GM19238 (cell line): Measurements from ENCODE around the gene ITIH5.
"Not testable (repeated sequence)": the region's sequence is repeated elsewhere in the genome, so short reads cannot be mapped to it uniquely, and the experiment has no call there.

Experiments
- DNase-seq: peaks from one replicate; pipeline ENCODE4 v3.0.0; 2011; ENCODE audit warnings: low spot score; ENCODE audit not compliant: insufficient read length

ITIH5 gene

GRCh38 chr10:7666253-7667023 is at the start of gene ITIH5:
Gene ITIH5, minus strand, starts transcription at chr10:7666966. Its CDS starts 74 bp downstream, at chr10:7666892.
- no peak for DNase-seq

DNA sequence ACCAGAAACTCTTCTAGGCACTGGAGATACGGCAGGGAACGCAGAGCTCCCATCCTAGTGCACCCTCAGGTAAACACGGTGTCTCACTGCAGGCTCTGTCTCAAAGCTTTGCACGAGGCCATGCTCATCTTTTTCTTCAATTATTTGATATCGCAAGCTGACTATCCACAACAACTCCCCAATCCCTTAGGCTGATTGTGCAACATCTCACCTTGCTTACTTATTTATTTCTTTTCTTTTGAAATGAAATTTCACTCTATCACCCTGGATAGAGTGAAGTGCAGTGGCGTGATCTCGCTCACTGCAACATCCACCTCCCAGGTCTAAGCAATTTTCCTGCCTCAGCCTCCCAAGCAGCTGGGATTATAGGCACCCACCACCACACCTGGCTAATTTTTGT is 48.7 kb upstream of the ITIH5 start:
- DNase-seq = no peak

DNA sequence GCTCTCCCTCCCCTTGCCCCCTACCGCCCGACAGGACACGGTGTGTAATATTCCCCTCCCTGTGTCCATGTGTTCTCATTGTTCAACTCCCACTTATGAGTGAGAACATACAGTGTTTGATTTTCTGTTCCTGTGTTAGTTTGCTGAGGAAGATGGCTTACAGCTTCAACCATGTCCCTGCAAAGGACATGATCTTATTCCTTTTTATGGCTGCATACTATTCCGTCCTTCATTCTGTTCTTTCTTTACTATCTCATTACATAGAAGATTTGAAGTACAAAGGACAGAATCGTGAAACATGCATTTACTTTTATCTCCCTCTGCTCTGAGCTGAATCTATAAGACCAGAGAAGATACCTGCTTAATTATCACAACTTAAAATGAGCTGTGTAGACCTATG is 44.3 kb upstream of the ITIH5 start:
- not testable (repeated sequence) for DNase-seq

GRCh38 chr10:7710446-7710845 is 43.7 kb upstream of the ITIH5 start:
- no peak for DNase-seq

GRCh38 chr10:7708832-7709231 is 42.1 kb upstream of the ITIH5 start:
- DNase-seq = no peak

DNA sequence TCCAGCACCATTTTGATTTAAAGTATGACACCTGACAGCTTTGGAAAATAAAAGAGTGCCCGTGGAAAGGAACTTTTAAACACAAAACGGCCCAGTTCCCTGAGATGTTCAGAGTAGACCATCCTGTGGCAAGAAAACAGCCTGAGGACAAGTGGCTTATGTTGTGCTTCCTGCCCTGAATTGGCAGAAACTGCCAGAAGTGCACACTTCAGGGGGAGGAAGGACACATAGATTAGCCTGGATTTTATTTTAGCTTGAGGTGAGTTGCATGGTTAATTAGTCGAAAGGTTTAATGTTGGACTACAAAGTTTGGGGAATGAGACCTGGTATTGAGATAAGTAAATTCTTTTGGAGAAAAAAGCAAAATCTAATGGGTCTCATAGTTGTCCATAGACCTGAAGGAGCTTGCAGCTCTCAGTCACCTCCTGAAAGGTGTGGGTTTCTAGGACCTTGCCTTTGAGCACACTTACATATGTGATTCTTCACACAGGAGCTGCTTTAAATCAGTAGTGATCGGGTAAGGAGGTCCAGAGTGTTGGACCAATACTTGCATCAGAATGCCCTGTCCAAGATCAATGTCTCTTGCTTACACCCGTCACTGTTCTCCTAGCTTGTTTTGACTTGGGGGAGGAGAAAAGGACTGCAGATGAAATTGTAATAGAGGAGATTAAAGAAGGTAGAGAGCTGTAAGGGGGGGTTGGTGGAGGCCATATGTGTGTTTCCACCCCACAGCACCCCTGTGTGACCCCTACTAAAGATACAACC is 41.3 kb upstream of the ITIH5 start:
- DNase-seq = no peak

- DNase-seq = no peak
These were observed 40.3 kb upstream of the ITIH5 start for GRCh38 chr10:7707102-7707501.

- DNase-seq = no peak
These were observed 39.8 kb upstream of the ITIH5 start for GRCh38 chr10:7706534-7707073.

DNA sequence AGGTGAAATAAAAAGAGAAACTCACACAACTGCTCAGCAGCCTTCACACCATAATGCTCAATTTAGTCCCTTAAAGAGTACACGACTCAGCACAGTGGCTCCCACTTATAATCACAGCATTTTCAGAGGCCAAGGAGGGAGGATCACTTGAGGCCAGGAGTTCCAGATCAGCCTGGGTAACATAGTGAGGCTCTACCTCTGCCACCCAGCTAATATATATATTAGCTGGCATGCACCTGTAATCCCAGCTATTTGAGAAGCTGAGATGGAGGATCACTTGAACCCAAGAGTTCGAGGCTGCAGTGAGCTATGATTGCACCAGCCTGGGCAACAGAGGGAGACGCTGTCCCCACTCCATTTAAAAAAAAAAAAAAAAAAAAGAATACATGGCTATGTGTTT is 38.6 kb upstream of the ITIH5 start:
- DNase-seq = no peak

DNA sequence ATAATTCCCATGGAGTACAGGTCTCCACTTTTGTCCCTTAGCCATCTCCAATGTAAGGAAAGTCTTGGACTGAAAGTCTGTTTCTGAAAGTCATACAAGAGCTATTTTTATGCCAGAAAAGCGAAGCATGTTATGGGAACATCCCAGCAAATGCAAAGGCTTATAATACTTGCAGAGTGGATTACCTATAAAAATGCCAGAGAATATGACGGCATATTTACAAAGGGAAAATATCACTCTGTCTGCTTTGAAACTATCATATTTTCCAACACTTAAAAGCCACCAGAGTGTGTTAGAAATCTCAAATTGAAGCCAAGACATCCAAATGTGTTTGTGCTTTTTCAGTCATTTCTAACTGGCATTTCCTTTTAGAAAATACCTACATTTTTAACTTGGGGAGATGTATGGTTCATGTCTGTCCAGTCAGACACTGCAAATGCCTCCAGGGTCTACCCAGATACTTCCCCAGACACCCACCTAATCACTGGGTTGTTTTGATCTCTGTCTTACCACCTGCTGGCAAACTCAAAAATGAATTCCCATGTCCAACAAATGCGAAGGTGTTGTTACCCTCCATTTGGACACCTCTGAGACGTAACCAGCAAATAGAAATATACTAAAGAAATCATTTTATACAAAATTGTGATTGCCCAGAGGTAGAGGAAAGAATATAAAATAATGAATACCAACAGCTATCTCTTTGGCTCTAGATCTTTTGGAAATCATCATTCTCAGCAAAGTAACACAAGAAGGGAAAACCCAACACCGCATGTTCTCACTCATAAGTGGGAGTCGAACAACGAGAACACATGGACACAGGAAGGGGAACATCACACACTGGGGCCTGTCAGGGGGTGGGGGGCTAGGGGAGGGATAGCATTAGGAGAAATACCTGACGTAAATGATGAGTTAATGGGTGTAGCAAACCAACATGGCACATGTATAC is 37.6 kb upstream of the ITIH5 start:
- no peak for DNase-seq

DNA sequence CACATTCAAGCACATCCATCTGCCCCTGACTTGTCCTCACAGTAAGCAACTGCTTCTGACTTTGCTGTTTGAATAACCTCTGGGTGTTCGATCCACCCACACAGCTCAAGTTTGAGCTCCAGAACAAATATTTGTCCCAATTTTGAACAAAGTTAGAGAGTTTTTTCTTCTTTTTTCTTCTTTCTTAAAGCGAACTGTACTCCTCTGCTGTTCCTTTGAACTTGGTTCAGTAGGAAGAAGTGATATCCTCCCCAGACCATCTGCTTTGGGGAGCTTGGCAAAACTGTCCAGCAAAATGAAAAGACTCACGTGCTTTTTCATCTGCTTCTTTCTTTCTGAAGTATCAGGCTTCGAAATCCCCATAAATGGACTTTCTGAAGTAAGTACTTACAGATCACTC is 36.4 kb upstream of the ITIH5 start, which contains the start of gene ITIH2:
Gene ITIH2 (plus strand): TSS at position 177 of the 400 bp plus-strand sequence. CDS start 119 bp downstream, at position 296.
- DNase-seq = no peak

DNA sequence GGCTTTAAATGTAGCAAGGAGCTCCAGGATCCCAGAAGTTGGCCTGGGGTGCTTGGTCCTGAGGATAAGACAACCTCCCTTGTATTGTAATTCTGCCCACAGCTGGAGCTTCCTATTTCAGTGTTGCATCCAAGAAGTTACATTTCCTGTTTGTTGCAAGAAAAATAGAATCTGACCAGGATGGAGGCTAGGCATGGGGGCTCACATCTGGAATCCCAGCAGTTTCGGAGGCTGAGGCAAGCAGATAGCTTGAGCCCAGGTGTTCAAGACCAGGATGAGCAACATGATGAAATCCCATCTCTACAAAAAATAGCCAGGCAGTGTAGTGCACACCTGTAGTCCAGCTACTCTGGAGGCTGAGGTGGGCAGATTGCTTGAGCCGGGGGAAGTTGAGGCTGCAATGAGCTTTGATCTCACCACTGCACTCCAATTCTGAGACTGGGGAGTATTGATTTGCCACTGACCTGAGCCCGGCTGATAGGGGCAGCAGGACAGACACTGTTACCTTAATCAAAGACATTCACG is 35.6 kb upstream of the ITIH5 start:
- no peak for DNase-seq

GRCh38 chr10:7701158-7701742 is 34.5 kb upstream of the ITIH5 start:
- DNase-seq = no peak

DNA sequence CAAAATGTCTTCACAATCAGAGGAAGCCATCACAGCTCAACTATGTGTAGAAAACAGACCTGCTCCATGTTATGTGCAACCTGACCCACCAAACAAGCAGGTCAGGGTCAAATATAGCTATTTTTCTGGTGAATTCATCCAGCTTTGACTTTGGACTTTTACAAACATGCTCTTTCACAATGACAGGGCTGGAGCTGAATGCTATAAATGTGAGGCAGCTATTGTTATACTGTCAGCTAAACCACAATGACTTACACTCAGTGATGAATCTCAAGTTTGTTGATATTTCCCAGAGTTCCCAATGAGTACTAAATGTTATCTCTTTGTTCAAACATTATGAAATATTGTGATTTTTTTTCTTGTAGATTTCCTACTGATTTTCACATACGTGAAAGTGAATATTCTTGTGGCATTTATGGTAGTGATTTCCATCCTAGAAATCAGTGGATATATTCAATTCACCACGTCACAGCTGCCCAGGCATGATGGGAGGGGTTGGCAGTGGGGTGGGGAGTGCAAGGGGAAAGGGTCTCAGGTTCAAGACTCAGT is 33.9 kb upstream of the ITIH5 start:
- DNase-seq = no peak

DNA sequence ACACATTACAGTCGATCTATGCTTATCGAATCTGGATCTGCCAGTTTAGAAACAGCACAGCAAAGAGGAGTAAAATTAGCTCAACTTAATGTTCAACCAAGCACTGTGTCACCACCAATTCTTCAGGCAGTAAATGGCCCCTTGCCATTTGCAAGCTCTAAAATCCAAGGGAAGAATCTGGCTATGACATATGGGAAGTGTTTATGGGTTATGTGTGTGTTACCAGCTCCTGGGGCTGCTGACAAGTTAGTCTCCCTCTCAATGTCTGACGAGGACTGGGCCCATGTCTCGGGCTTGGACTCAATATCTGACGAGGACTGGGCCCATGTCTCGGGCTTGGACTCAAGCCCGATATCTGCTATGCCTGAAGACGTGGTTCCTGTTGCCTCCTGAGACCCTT is 30.7 kb upstream of the ITIH5 start:
- no peak for DNase-seq

DNA sequence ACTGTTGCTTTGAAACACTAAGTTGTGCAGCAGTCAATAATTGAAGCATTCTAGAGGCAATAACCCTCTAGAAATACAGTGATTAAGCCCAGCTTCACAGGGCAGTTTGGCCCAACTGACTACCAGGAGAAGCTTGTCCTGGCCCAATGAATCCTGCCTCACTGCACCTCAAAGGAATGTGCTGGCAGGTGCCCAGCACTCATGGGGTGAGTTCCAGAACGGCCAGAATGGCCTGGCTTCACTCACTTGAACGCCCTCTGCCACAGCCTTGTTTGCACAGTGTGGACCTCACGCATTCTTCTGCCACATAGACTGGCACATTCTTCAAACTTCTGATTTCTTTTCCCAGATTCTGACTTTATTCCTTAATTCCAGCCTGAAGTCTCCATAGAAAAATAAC is 29.8 kb upstream of the ITIH5 start:
- no peak for DNase-seq

DNA sequence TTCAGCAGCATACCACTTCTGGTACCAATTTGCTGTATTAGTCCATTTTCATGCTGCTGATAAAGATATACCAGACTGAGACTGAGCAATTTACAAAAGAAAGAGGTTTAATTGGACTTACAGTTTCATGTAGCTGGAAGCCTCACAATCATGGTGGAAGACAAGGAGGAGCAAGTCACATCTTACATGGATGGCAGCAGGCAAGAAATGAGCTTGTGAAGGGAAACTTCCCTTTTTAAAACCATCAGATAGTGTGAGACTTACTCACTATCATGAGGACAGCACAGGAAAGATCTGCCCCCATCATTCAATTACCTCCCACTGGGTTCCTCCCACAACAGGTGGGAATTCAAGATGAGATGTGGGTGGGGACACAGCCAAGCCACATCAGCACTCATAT is 26.4 kb upstream of the ITIH5 start:
- not testable (repeated sequence) for DNase-seq

DNA sequence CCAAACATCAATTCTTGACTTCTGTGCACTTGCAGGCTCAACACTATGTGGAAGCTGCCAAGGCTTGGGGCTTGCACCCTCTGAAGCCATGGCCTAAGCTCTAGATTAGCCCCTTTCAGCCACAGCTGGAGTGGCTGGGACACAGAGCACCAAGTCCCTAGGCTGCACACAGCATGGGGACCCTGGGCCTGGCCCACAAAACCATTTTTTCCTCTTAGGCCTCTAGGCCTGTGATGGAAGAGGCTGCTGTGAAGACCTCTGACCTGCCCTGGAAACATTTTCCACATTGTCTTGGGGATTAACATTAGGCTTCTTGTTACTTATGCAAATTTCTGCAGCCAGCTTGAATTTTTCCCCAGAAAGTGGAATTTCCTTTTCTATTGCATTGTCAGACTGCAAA is 25.6 kb upstream of the ITIH5 start:
- not testable (repeated sequence) for DNase-seq

DNA sequence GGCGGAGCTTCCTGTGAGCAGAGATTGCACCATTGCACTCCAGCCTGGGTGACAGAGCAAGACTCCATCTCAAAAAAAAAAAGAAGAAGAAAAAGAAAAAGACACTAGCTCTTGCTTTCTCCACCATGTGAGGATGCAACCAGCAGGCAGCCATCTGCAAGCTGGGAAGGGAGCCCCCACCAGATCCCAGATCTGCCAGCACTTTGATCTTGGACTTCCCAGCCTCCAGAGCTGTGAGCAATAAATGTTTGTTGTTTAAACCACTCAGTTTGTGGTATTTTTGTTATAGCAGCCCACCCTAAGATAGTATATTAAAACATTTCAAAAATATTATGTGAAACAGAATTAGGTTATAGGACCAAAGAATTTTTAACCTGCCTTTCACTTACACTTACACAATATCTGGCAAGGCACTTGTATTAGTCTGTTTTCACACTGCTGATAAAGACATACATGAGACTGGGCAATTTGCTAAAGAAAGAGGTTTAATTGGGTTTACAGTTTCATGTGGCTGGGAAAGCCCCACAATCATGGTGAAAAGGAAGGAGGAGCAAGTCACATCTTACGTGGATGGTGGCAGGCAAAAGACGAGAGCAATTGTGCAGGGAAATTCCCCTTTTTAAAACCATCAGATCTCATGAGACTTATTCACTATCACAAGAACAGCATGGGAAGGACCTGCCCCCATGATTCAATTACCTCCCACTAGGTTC is 24.3 kb upstream of the ITIH5 start:
- DNase-seq = not testable (repeated sequence)

DNA sequence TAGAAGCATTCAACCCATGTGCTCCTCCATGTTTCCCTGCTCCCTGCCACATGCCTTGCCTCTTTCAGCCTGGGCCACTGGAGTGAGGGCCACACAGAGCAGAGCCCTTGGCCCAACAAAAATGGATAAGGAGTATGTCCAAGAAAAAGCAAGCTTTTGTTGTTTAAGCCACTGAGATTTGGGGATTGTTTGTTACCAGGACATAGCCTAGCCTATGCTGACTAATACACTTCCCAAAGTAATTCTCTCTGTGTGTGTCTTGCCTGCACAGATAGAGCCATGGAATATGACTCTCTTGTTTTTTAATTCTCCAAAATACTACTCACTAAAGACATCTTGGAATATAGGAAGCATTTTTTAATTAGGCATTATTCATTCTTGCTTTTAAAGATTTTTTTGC is 22.8 kb upstream of the ITIH5 start:
- DNase-seq = no peak
